Esophagus (tissue), 2 donors: ENCODE measurements around the gene CUX1. TPM values are rescaled to one million over a fixed set of nuclear protein-coding genes. Genes with fewer than 3 reads are reported as not detected.

Experiments
- H3K27ac ChIP-seq, 2 donors: one replicate each; pipeline ENCODE4 v1.5.1; 2013; ENCODE audit warnings: low read depth in 2 of 2, mild to moderate bottlenecking in 2 of 2, inconsistent platforms in 1 of 2, low read length in 1 of 2, moderate library complexity in 1 of 2
- H3K27me3 ChIP-seq, 2 donors: one replicate each; pipeline ENCODE4 v1.6.1; 2013; ENCODE audit warnings: low read length in 2 of 2, control low read depth in 1 of 2, mild to moderate bottlenecking in 1 of 2; ENCODE audit not compliant: insufficient read depth in 2 of 2, control insufficient read depth in 1 of 2
- H3K36me3 ChIP-seq, 2 donors: one replicate each; pipeline ENCODE4 v1.6.1; 2013; ENCODE audit warnings: low read length in 1 of 2; ENCODE audit not compliant: control insufficient read depth in 2 of 2, insufficient read depth in 2 of 2
- H3K4me1 ChIP-seq, 2 donors: one replicate each; pipeline ENCODE4 v1.6.1; 2013; ENCODE audit warnings: low read length in 1 of 2; ENCODE audit not compliant: control insufficient read depth in 2 of 2, insufficient read depth in 2 of 2
- H3K4me3 ChIP-seq, 2 donors: one replicate each; pipeline ENCODE4 v1.5.1; 2013; ENCODE audit warnings: low read length in 2 of 2, mild to moderate bottlenecking in 2 of 2, low read depth in 1 of 2, moderate library complexity in 1 of 2
- H3K9me3 ChIP-seq, 2 donors: one replicate each; pipeline ENCODE4 v1.6.1; 2013; ENCODE audit warnings: mild to moderate bottlenecking in 2 of 2, low read depth in 1 of 2, low read length in 1 of 2, moderate library complexity in 1 of 2; ENCODE audit not compliant: control insufficient read depth in 2 of 2, insufficient read depth in 1 of 2
- WGBS, 2 donors: extraction: QIAGEN DNeasy Blood & Tissue Kit; methylation state at CpG; one replicate each; pipeline ENCODE4 v1.1.7; 2013; 5-methylcytosine and 5-hydroxymethylcytosine counted together
- polyA plus RNA-seq, 2 donors: library from polyadenylated mRNA; stranded (reverse); fragments of 200-250 nt; gene quantifications; one replicate each; pipeline ENCODE4 v1.2.3, GENCODE V29; 2013
- donor health status: healthy with polysubstance abuse.
- donor health status: Bipolar disorder and iron deficiency.

CUX1 gene
- polyA plus RNA-seq, 2 donors: 19.6 to 21.7 TPM

- Histone ChIP-seq H3K9me3 (no peaks in the 10 kb centered on the region), H3K27me3 (no peaks in the 10 kb centered on the region), H3K27ac (no peak overlapping the region), H3K36me3 (peaks cover 9 to 25% of the 10 kb centered on the region in 2 donors), H3K4me1 (peaks cover 0 to 3% of the 10 kb centered on the region in 2 donors), H3K4me3 (no peak overlapping the region)
- 85 to 90% methylated on average over 7 of the region's 7 CpGs for WGBS, 2 donors
Observed at GRCh38 chr7:102189756-102190155, 372.3 kb downstream of the CUX1 start.

- no peak overlapping the region for H3K4me3 ChIP-seq
- no peaks in the 10 kb centered on the region for H3K27me3 ChIP-seq
- no peaks in the 10 kb centered on the region for H3K9me3 ChIP-seq
- H3K27ac ChIP-seq: no peak overlapping the region
- H3K36me3 ChIP-seq: peaks cover 9 to 28% of the 10 kb centered on the region in 2 donors
- WGBS, 2 donors: 89 to 90% methylated on average over 13 of the region's 13 CpGs
- peaks cover 0 to 3% of the 10 kb centered on the region in 2 donors for H3K4me1 ChIP-seq
Observed at GRCh38 chr7:102190776-102191350, 373.4 kb downstream of the CUX1 start.

DNA sequence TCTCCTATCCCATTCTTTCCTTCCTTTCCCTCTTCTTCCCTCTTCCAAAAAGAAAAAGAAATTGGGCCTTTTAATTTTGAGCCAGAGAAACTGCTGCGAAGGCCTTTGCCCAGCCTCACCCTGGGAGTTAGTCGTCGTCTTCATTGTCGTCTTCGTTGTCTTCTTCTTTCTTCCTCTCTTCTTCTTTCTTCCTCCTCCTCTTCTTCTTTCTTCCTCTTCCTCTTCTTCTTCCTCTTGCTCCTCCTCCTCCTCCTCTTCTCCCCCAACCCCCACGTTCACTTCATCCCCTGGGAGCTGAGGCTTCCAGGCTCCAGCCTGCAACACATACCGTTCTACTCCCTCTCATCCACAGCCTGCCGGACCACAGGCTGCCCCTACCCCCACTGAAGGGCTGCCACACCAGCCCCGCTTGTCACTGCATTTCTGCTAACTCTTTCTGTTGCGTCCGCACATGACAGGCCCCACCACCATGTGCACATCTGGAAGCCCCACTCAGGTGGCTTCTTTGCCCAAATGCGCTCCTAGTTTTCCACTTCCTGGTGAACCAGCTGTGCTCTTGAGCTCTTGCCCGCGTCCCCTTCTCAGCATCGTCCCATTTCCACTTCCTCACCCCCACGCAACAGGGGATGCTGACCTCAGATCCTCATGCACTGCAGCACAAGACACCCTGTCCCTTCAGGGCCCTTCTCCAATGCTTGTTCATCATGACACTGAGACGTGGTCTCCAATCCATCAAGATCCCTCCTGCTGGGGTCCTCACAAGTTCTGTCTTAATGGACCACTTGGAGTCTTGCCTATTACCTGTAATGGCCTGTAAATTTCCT, 374.3 kb downstream of the CUX1 start:
- no peaks in the 10 kb centered on the region for H3K4me1 ChIP-seq
- peaks cover 9 to 26% of the 10 kb centered on the region in 2 donors for H3K36me3 ChIP-seq
- H3K27ac ChIP-seq: no peak overlapping the region
- no peak overlapping the region for H3K4me3 ChIP-seq
- WGBS, 2 donors: 91% methylated on average over 17 of the region's 17 CpGs
- no peaks in the 10 kb centered on the region for H3K9me3 ChIP-seq
- no peaks in the 10 kb centered on the region for H3K27me3 ChIP-seq

DNA sequence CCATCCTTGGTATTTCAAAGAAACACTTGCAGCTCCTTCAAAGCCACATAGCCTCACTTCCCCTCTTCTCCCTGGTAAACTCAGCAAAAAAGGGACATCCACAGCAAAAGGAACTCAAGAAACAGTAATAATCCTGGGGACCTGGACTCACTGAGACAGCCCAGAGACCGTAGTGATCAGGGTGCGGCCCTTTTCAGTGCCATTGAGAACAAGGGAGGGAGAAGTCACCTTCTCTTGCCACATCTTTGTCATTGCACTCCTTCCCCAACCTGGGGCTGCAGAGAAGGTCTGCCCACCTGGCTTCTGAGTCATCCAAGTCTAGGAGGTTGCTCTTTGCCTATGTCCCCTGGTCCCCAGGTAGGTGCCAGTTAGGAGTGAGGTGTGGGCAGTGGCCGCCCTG, 375.4 kb downstream of the CUX1 start:
- Histone ChIP-seq H3K27me3 (no peaks in the 10 kb centered on the region), H3K9me3 (no peaks in the 10 kb centered on the region), H3K27ac (no peak overlapping the region), H3K4me3 (no peak overlapping the region), H3K4me1 (no peaks in the 10 kb centered on the region), H3K36me3 (peaks cover 9 to 33% of the 10 kb centered on the region in 2 donors)
- WGBS, 2 donors: 97 to 99% methylated on average over 3 of the region's 3 CpGs

GRCh38 chr7:102193806-102194205, 376.4 kb downstream of the CUX1 start:
- H3K9me3 ChIP-seq: no peaks in the 10 kb centered on the region
- H3K27me3 ChIP-seq: no peaks in the 10 kb centered on the region
- WGBS, 2 donors: 89 to 93% methylated on average over 8 of the region's 8 CpGs
- no peak overlapping the region for H3K4me3 ChIP-seq
- no peaks in the 10 kb centered on the region for H3K4me1 ChIP-seq
- H3K36me3 ChIP-seq: peaks cover 10 to 35% of the 10 kb centered on the region in 2 donors
- no peak overlapping the region for H3K27ac ChIP-seq

DNA sequence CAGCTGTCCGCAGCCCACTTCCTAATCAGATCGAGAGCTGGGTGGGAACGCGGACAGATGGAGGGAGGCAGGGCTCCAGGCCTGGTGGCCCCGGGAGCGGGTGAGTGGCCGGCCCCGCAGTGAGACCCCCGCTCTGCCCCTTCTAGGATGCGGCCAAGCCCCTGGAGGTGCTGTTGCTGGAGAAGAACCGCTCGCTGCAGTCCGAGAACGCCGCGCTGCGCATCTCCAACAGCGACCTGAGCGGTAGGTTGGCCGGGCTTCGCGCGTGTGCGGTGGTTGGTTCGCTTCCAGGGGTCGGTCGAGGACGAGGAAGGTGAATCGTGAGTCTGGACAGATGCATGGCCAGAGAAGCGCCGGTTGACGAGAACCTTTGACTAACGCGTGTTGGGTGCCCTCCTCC, 377.9 kb downstream of the CUX1 start:
- Histone ChIP-seq H3K4me3 (no peak overlapping the region), H3K9me3 (no peaks in the 10 kb centered on the region), H3K36me3 (peaks cover 10 to 31% of the 10 kb centered on the region in 2 donors), H3K27me3 (no peaks in the 10 kb centered on the region), H3K27ac (no peak overlapping the region), H3K4me1 (no peaks in the 10 kb centered on the region)
- 94 to 96% methylated on average over 34 of the region's 34 CpGs for WGBS, 2 donors

GRCh38 chr7:102196028-102196427, 378.6 kb downstream of the CUX1 start:
- Histone ChIP-seq H3K27ac (no peak overlapping the region), H3K36me3 (peaks cover 5 to 28% of the 10 kb centered on the region in 2 donors), H3K4me1 (no peaks in the 10 kb centered on the region), H3K9me3 (no peaks in the 10 kb centered on the region), H3K27me3 (no peaks in the 10 kb centered on the region), H3K4me3 (no peak overlapping the region)
- 94 to 96% methylated on average over 25 of the region's 25 CpGs for WGBS, 2 donors

DNA sequence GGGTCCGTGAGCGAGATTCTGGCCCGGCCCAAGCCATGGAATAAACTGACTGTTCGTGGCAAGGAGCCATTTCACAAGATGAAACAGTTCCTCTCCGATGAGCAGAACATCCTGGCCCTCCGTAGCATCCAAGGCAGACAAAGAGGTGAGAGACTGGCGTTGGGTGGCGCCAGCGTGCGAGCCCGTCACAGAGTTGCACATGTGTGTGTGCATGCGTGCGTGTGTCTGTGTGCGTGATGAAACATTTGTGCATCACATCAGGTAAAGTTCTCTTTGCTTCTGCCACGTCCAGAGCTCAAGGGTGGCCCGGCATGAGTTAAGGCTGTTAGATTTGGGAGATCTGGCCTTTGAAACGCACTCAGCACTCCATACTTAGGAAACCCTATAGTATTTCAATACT, 379.7 kb downstream of the CUX1 start:
- Histone ChIP-seq H3K27ac (no peak overlapping the region), H3K4me3 (no peak overlapping the region), H3K4me1 (no peaks in the 10 kb centered on the region), H3K9me3 (no peaks in the 10 kb centered on the region), H3K27me3 (no peaks in the 10 kb centered on the region), H3K36me3 (peaks cover 12 to 33% of the 10 kb centered on the region in 2 donors)
- WGBS, 2 donors: 97% methylated on average over 17 of the region's 17 CpGs

DNA sequence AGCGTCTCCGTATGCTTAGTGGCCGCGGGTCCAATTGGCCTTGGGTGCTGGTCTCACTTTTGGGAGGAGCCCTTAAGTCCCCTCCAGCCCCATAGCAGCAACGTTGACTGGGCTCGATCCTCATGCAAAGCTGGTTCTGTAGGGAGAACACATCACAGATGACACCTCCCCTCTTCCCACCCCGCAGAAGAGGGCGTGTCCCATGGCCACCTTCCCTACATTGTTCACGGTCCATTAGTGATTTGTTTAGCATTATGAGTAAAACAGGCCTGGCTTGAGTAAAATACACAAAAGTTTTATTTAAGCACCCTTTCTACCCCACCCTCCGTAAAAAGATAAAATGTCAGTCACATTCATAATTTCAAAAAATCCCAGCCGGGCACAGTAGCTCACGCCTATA, 380.2 kb downstream of the CUX1 start:
- H3K9me3 ChIP-seq: no peaks in the 10 kb centered on the region
- H3K27ac ChIP-seq: no peak overlapping the region
- WGBS, 2 donors: 84 to 85% methylated on average over 12 of the region's 12 CpGs
- no peaks in the 10 kb centered on the region for H3K4me1 ChIP-seq
- H3K4me3 ChIP-seq: no peak overlapping the region
- H3K27me3 ChIP-seq: no peaks in the 10 kb centered on the region
- H3K36me3 ChIP-seq: peaks cover 14 to 35% of the 10 kb centered on the region in 2 donors
